Measurements from ENCODE around the gene MAP3K10.
"Not testable (repeated sequence)": the region's sequence is repeated elsewhere in the genome, so short reads cannot be mapped to it uniquely, and the experiment has no call there.

The MAP3K10 gene
- 39.3 to 59.5 (median 44.8) reads per million in 4 experiments for total RNA-seq

DNA sequence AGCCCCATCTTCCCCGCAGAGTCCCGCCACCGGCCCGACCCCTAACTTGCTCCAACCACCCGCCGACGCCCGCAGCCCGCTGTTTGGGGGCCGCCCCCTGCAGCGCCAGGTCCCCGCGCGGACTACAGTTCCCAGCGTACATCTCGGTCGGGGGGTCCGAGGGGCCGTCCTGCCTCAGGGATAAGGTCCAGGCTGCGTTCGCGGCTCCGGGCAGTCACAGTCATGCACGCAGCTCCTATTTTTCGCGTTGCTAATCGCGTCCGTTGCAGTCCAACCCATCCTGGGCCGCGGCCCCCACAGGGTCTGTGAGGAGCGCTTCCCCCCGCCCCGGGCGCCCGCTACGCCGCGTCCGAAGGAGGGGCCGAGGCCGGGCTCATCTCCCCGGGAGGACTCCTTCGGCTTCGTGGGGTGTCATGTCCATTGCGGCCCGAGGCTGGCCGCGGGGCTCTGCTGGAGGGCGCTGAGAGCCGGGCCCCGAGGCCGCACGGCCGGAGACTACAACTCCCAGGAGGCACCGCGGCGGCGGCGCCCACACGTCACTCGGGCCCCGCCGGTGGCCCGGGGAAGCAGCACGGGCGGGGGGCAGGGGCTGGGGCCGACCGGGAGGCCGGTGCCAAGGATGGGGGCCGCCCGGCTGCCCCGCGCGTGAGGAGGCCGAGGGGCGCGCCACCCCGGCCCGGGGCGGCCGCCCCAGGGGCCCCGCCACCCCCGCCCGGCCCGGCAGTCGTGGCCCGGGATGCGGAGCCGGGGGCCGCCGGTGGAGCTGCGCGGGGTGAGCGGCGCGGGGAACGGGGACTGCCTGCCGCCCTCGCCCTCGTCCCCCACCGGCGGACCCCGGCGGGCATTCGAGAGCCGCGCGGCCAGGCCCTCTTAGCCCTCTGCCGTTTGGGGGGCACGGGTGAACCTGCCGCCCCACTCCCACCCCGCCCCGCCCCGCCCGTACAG is at the start of gene MAP3K10:
Gene MAP3K10 (plus strand): TSS at position 536 of the 945 bp plus-strand sequence. CDS start 606 bp downstream, outside the sequence.
- peak; percentile 60 for DNase-seq

DNA sequence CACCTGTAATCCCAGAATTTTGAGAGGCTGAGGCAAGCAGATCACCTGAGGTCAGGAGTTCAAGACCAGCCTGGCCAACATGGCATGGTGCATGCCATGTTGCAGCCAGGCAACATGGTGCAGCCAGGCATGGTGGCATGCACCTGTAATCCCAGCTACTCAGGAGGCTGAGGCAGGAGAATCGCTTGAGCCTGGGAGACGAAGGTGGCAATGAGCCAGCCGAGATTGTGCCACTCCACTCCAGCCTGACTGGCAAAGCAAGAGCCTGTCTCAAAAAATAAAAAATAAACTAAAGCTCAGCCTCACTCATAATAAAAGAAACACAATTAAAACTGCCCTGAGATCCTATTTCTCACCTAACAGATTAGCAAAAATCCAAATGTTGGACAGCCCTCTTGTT is 49.7 kb upstream of the MAP3K10 start:
- DNase-seq, result no peak

DNA sequence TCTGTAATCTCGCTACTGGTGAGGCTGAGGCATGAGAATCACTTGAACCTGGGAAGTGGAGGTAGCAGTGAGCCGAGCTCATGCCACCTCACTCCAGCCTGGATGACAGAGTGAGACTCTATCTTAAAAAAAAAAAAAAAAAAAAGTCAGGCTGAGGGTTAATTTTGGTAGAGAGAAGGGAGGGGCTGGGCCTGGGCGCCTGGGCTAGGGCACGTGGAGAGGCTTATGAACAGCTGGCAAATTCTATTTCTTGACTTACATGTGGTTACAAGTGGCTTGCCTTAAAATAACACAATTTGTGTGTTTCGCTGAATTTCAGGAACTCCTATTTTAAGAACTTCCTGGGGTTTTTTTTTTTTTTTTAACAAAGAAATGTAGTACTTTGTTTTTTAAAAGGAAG is 47.6 kb upstream of the MAP3K10 start:
- DNase-seq, result no peak

DNA sequence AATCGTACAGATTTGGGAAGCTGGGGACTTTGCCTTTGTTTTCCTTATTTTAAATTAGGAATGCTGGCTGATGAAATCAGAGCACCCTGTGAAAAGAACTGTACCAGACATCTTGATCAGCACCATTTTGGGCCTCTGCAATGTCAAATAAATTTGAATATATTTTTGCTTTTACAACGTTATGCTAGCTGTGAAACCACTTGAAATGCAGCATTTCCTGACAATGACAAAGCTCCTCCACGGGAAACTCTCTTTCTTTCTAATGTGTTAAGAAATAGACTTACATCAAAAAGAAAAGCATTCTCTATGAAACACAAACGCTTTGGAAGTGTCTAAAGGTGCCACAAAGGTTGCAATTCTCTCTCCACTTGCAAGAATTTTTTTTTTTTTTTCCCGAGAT is 47.1 kb upstream of the MAP3K10 start:
- no peak for DNase-seq

DNA sequence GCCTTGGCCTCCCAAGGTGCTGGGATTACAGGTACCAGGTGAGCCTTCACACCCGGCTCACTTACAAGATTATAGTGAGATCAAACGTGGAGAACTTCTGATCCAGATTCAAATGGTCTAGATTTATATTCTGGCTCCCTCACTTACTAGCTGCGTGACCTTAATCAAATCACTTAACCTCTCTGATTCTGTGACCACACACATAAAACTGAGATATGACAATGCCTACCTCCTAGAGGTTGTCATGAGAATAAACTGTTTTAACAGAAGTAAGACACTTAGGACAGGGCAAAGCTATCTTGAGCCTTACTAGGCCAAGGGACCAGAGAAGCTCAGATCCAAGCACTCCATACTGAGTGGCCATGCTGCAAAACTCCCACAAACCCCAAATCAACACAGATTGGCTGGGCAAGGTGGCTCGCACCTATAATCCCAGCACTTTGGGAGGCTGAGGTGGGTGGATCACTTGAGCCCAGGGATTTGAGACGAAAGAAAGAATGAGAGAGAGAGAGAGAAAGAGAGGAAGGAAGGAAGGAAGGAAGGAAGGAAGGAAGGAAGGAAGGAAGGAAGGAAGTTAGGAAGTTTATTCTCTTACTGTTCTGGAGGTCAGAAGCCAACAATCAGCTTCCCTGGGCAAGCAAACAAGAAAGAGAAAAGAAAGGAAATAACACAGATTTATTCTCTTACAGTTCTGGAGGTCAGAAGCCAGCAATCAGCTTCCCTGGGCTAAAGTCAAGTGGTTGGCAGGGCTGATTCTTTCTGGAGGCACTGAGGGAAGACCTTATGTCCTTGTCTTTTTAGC is 46.1 kb upstream of the MAP3K10 start:
- no peak for DNase-seq

DNA sequence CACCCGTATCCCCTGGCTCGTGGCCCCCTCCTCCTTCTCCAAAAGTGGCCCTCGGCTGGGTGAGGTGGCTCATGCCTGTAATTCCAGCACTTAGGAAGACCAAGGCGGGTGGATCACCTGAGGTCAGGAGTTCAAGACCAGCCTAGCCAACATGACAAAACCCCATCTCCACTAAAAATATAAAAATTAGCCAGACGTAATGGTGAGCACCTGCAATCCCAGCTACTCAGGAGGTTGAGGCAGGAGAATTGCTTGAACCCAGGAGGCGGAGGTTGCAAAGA is 45.5 kb upstream of the MAP3K10 start:
- DNase-seq, result not testable (repeated sequence)

DNA sequence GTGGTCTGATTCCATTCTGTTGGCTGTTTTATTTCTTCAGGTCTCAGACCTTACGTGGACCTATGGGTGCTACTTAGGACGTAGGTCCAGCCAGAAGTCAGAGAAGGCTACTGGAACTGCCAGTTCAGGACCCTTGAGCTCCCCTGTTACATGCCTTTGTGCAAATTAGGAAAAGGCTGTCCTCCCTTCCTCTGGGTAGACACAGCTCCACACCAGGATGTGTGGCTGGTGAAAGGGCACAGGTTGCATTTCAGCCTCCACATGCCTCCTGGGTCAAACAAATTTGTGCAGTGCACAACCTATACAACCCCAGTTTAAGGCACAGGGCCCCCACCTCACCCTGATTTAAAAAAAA is 43.9 kb upstream of the MAP3K10 start:
- DNase-seq, result no peak

DNA sequence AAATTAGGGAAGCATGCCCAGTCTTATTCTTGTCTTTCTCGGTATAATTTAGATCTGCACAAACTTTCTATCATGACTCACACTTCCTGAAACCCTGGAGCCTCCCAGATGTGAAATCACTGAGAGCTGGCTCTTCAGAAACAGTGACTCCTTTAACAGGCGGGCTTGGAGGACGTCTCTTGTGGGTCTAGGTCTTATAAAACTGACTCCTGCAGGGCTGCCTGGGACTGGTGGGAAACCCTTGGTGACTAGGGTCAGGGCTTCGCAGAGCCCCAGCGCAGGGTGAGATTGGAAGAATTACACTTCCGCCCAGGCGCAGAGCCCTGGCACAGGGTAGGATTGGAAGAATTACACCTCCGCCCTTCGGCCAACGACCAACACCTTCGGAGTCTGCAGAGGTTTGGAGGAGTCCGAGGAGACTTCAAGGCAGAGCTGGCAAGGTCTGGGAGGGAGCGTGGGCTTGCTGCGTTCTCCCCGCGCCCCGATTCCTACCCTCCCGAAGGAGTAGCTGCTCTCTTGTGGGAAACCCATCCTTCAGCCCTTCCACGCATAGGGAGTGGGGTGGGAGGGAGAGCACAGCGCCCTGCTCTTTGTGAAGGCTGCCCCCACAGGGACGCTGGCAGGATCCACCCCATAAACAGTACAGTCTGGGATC is 43.4 kb upstream of the MAP3K10 start:
- no peak for DNase-seq

DNA sequence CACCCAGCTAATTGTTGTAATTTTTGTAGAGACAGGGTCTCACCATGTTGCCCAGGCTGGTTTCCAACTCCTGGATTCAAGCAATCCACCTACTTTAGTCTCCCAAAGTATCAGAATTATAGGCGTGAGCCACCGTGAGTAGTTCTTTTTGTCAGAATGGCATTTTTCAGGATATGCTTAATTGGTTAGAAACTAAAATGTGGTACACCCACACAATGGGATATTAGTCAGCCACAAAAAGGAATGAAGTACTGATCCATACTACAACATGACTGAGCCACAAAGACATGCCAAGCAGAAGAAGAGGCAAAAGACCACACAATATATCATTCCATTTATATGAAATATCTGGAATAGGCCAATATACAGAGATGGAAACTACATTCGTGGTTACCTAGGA is 41.7 kb upstream of the MAP3K10 start:
- DNase-seq, result no peak

DNA sequence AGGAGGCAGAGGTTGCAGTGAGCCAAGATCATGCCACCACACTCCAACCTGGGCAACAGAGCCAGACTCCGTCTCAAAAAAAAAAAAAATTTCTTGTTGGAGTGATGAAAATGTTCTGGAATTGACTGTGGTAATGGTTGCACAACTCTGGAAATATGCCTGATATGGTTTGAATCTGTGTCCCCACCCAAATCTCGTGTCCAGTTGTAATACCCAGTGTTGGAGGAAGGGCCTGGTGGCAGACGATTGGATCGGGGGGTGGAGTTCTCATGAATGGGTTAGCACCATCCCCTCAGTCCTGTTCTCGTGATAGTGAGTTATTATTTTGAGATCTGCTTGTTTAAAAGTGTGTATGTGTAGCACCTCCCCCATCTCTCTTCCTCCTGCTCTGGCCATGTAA is 41.1 kb upstream of the MAP3K10 start:
- DNase-seq, result no peak

DNA sequence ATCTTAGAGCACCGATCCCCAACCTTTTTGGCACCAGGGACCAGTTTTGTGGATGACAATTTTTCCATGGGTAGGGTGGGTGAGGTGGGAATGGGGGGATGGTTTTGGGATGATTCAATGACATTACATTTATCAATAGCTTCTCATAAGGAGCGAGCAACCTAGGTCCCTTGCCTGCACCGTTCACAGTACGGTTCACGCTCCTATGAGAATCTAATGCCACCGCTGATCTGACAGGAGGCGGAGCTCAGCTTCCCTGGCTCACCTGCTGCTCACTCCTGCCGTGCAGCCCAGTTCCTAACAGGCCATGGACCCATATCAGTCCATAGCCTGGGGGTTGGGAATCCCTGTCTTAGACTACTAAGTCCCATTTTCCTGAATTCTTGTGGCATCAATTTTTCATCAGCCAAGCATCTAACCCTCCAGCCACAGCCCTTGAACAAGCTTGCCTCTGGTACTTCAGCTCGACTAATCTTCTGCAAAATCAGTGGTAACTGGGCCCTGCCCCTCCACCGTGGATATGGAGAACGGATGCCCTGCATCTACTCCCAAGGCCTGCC is 37.0 kb upstream of the MAP3K10 start:
- DNase-seq, result no peak

DNA sequence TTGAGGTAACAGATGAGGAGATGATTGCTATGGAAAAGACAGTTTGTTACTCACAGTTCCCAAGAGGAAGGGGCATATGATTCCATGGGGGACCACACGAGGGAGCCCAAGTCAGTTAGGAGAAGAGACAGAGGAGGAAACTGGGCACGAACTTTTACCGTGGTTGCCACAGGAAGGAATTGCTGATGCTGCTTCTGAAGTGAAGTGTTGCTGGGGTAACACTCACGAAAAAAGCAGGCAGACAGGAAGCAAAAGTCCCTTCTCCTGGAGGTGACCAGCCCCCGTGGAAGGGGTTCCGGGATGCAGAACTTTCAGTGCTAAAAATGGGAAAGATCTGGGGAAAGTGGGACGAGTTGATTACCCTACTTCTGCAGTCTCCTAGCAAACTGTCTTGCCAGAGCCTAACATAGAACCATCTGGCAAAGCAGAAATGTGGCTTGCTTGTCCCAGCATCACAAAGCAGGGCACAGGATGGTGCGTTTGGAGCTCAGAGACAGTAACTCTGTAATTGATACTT is 35.4 kb upstream of the MAP3K10 start:
- DNase-seq, result no peak

DNA sequence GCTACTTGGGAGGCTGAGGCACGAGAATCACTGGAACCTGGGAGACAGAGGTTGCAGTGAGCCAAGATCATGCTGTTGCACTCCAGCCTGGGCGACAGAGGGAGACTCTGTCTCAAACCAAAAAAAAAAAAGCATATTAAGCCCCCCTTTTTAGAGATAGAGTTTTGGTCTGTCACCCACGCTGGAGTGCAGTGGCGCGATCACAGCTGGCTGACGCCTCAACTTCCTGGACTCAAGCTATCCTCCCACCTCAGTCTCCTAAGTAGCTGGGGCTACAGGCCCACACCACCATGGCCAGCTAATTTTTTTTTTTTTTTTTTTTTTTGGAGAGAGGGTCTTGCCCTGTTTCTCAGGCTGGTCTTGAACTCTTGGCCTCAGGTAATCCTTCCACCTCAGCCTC is 34.2 kb upstream of the MAP3K10 start:
- DNase-seq, result no peak

DNA sequence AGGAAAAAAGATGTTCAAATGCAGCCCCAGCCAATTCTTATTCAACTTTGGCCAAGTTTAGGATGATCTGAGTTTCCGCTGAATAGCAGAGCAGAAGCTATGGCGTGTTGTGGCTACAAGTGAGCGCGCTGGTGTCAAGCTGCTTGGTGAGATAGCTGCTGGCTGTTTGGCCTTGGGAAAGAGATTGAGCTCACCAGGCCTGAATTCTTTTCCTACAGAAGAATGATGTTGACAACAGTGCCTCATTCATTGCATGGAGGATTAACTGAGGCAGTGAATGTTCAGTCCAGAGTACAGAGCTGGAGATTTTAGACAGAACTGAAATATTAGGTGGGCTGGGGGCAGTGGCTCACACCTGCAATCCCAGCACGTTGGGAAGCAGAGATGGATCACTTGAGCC is 31.5 kb upstream of the MAP3K10 start:
- DNase-seq, result no peak

DNA sequence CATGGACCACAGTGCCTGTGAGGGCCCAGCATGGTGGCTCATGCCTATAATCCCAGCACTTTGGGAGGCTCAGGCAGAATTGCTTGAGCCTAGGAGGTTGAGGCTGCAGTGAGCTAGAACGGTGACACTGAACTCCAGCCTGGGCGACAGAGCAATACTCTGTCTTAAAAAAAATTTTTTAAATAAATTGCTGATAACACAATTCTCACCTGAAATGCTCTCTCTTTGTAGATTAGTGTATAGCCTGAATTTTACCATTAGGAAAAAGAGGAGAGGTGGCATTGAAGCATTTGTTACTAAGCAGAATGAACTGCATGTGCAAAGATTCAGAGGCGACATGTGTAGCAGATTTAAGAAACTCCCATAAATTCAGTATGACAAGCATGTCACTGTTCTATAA is 29.1 kb upstream of the MAP3K10 start:
- DNase-seq, result no peak

DNA sequence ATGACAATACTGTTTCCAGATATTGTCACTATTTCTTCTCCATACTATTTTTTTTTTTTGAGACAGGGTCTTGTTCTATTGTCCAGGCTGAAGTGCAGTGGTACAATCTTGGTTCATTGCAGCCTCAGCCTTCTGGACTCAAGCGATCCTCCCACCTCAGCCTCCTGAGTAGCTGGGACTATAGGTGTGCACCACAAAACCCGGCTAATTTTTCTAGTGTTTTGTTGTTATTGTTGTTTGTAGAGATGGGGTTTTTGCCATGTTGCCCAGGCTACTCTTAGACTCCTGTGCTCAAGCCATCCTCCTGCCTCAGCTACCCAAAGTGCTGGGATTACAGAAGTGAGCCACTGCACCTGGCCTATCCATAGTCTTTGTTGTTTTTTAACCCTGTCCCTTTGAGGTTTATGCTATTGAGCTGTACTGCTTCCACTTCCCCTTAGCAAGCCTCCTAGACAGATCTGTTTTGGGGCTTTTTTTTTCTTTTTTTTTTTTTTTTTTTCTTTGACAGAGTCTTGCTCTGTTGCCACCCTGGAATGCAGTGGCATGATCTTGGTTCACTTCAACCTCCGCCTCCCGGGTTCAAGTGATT is 27.6 kb upstream of the MAP3K10 start:
- no peak for DNase-seq

DNA sequence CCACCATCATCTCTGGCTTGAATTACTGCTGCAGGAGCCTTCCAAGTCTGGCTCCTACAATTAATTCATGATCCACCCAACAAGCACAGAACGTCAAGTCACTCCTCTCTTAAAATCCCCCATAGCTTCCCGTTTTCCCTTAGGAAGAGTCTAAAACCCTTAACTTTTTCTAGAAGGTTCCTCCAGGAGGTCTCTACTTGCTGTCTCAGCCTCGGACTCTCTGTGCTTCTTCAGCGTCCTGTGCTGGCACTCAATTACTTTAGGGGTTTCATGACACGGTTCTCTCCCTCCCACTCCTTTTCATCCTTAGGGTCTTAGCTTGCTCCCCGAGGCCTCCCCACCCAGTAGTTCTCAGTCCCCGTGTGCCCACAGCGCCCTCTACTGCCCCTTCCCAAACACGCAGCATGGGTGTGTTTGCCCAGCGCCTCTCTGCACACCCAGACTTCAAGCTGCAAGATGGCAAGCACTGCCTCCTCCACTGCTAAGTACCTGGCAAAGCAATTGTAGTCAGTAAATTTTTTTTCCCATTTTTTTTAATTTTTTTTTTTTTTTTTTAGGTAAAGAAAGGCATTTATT is 25.8 kb upstream of the MAP3K10 start:
- DNase-seq, result peak; percentile 51

DNA sequence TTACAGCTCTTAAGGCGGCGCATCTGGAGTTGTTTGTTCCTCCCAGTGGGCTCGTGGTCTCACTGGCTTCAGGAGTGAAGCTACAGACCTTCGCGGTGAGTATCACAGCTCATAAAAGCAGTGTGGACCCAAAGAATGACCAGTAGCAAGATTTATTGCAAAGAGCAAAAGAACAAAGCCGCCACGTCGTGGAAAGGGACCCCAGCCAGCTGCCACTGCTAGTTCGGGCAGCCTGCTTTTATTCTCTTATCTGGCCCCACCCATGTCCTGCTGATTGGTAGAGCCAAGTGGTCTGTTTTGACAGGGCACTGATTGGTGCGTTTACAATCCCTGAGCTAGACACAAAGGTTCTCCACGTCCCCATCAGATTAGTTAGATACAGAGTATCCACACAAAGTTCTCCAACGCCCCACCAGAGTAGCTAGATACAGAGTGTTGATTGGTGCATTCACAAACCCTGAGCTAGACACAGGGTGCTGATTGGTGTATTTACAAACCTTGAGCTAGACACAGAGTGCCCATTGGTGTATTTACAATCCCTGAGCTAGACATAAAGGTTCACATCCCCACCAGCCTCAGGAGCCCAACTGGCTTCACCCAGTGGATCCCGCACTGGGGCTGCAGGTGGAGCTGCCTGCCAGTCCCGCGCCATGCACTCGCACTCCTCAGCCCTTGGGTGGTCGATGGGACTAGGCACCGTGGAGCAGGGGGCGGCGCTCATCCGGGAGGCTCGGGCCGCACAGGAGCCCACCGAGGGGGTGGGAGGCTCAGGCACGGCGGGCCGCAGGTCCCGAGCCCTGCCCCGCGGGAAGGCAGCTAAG is 21.5 kb upstream of the MAP3K10 start:
- not testable (repeated sequence) for DNase-seq

DNA sequence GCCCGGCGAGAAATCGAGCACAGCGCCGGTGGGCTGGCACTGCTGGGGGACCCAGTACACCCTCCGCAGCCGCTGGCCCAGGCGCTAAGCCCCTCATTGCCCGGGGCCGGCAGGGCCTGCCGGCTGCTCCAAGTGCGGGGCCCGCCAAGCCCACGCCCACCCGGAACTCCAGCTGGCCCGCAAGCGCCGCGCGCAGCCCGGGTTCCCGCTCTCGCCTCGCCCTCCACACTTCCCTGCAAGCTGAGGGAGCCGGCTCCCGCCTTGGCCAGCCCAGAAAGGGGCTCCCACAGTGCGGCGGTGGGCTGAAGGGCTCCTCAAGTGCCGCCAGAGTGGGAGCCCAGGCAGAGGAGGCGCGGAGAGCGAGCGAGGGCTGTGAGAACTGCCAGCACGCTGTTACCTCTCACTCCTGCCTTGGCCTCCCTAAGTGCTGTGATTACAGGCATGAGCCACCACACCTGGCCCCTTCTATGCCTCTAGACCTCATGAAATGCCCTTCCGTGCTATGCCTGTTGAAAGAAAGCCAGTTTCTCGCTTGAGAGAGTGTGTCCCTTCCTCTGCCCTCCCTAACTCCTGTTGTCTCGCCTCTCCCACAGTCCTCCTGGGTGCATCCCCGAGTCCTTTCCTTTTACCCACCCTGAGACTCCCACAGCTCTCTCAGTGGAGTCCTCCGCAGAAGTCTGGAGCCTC is 20.8 kb upstream of the MAP3K10 start:
- DNase-seq, result not testable (repeated sequence)

DNA sequence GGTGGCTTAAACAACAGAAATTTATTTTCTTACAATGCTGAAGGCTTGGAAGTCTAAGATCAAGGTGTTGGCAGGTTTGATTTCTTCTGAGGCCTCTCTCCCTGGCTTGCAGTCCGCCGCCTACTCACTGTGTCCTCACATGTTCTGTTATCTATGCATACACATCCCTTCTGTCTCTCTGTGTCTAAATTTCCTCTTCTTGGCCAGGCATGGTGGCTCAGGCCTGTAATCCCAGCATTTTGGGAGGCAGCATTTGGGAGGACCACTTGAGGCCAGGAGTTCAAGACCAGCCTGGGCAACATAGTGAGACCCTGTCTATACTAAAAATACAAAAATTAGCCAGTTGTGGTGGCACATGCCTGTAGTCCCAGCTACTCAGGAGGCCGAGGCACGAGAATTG is 19.9 kb upstream of the MAP3K10 start:
- DNase-seq, result not testable (repeated sequence)

DNA sequence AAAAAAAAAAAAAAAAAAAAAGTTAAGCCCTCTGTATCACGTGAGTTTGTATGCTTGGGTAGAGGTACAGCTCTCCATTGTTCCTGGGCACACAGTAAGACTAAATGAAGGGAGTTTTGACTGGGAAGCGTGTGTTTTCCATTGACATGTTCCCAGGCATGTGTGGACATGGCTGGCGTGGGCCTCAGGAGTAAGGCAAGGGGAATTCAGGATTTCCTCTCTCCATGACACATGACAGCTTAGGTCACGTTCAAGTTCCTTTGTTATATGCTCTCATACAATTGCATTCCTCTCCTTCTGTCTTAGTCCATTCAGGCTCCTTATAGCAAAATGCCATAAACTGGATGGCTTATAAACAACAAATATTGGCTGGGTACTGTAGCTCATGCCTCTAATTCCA is 17.1 kb upstream of the MAP3K10 start:
- DNase-seq, result no peak

Measured in effector CD8-positive, alpha-beta T cell (primary cell).